Subcutaneous abdominal adipose tissue (tissue), 5 donors: Measurements from ENCODE around the gene GRID1.

Experiments used
- H3K27ac ChIP-seq: one replicate; pipeline ENCODE4 v1.7.0; 2013; ENCODE audit warnings: low read depth, mild to moderate bottlenecking, inconsistent platforms, low read length, moderate library complexity
- H3K27me3 ChIP-seq, 5 donors: one replicate each; pipeline ENCODE4 v1.7.0; 2013; ENCODE audit warnings: low read length in 5 of 5, inconsistent platforms in 1 of 5; ENCODE audit not compliant: control insufficient read depth in 5 of 5, insufficient read depth in 4 of 5
- H3K36me3 ChIP-seq, 5 donors: one replicate each; pipeline ENCODE4 v1.7.0; 2013; ENCODE audit warnings: low read length in 5 of 5; ENCODE audit not compliant: control insufficient read depth in 5 of 5, insufficient read depth in 5 of 5
- H3K4me1 ChIP-seq, 5 donors: one replicate each; pipeline ENCODE4 v1.7.0; 2013; ENCODE audit warnings: low read length in 5 of 5, mild to moderate bottlenecking in 3 of 5, moderate library complexity in 1 of 5; ENCODE audit not compliant: control insufficient read depth in 5 of 5, insufficient read depth in 5 of 5
- H3K4me3 ChIP-seq, 5 donors: one replicate each; pipeline ENCODE4 v1.7.0; 2013; ENCODE audit warnings: low read length in 5 of 5, low read depth in 1 of 5
- H3K9ac ChIP-seq, 5 donors: one replicate each; pipeline ENCODE4 v1.7.0; 2013; ENCODE audit warnings: low read length in 5 of 5, mild to moderate bottlenecking in 4 of 5, moderate library complexity in 3 of 5
- H3K9me3 ChIP-seq, 5 donors: one replicate each; pipeline ENCODE4 v1.7.0; 2013; ENCODE audit warnings: low read length in 5 of 5; ENCODE audit not compliant: control insufficient read depth in 5 of 5
- donor health status: healthy.
- donor health status: healthy.
- donor health status: healthy.
- donor health status: healthy.
- donor health status: healthy.

The GRID1 gene

DNA sequence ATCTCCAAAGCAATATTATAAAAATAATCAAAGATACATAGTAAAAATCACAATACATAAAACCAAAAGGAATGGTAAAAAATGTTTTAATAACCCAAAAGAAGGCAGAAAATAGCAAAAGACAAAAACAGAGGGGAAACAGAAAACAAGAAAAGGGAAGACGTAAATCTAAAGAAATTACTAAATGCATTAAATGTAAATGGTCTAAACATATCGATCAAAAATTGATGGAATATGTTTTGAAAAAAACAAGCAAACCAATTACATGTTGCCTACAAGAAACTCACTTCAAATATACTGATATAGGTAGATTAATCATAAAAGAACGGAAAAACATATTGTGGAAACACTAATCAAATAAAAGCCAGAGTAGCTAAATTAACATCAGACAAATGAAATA lies 369.1 kb downstream of the GRID1 start:
- Histone ChIP-seq H3K27me3 (no peaks in the 10 kb centered on the region), H3K27ac (no peak overlapping the region), H3K4me3 (no peak overlapping the region), H3K36me3 (no peaks in the 10 kb centered on the region), H3K9me3 (peaks cover 0 to 7% (median 0%) of the 10 kb centered on the region in 5 donors), H3K4me1 (no peaks in the 10 kb centered on the region), H3K9ac (no peak overlapping the region)

GRCh38 chr10:85995791-85996190 lies 370.8 kb downstream of the GRID1 start:
- Histone ChIP-seq H3K9me3 (peaks cover 0 to 7% (median 0%) of the 10 kb centered on the region in 5 donors), H3K9ac (no peak overlapping the region), H3K36me3 (no peaks in the 10 kb centered on the region), H3K27me3 (peaks cover 0 to 3% (median 0%) of the 10 kb centered on the region in 5 donors), H3K4me3 (no peak overlapping the region), H3K27ac (no peak overlapping the region), H3K4me1 (no peaks in the 10 kb centered on the region)

- Histone ChIP-seq H3K9me3 (peaks cover 0 to 7% (median 0%) of the 10 kb centered on the region in 5 donors), H3K27ac (no peak overlapping the region), H3K4me1 (no peaks in the 10 kb centered on the region), H3K9ac (no peak overlapping the region), H3K27me3 (peaks cover 0 to 3% (median 0%) of the 10 kb centered on the region in 5 donors), H3K36me3 (no peaks in the 10 kb centered on the region), H3K4me3 (no peak overlapping the region)
These were observed 372.6 kb downstream of the GRID1 start for GRCh38 chr10:85993840-85994507.

GRCh38 chr10:85993140-85993539 lies 373.5 kb downstream of the GRID1 start:
- Histone ChIP-seq H3K9me3 (peaks cover 0 to 7% (median 0%) of the 10 kb centered on the region in 5 donors), H3K4me1 (no peaks in the 10 kb centered on the region), H3K4me3 (no peak overlapping the region), H3K27ac (no peak overlapping the region), H3K9ac (no peak overlapping the region), H3K27me3 (peaks cover 0 to 3% (median 0%) of the 10 kb centered on the region in 5 donors), H3K36me3 (no peaks in the 10 kb centered on the region)

GRCh38 chr10:85992324-85992723 lies 374.3 kb downstream of the GRID1 start:
- Histone ChIP-seq H3K4me3 (no peak overlapping the region), H3K27me3 (peaks cover 0 to 3% (median 0%) of the 10 kb centered on the region in 5 donors), H3K9ac (no peak overlapping the region), H3K9me3 (peaks cover 0 to 4% (median 0%) of the 10 kb centered on the region in 5 donors), H3K36me3 (no peaks in the 10 kb centered on the region), H3K4me1 (no peaks in the 10 kb centered on the region), H3K27ac (no peak overlapping the region)

DNA sequence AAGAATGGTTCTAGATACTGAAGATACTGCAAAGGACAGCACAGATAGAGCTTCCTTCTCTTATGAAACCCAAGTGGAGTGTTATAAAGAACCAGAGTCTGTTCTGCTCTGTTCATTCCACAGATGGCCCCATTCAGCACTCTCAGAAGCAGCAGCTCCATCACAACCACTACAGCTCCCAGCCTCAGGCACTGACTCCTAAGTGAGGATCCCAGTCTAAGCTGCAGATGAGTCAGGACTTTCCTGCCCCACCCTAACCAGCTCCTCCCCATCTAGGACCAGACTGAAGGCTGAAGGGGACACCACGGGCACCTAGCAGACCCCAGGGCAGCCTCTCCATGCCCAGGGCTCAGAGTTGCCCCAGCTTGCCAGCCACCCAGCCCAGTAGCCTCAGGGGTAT lies 379.8 kb downstream of the GRID1 start:
- Histone ChIP-seq H3K9me3 (no peaks in the 10 kb centered on the region), H3K4me1 (no peaks in the 10 kb centered on the region), H3K27me3 (no peaks in the 10 kb centered on the region), H3K27ac (no peak overlapping the region), H3K4me3 (no peak overlapping the region), H3K9ac (no peak overlapping the region), H3K36me3 (no peaks in the 10 kb centered on the region)

GRCh38 chr10:85983051-85983450 lies 383.5 kb downstream of the GRID1 start:
- no peaks in the 10 kb centered on the region for H3K9me3 ChIP-seq
- no peak overlapping the region for H3K4me3 ChIP-seq

DNA sequence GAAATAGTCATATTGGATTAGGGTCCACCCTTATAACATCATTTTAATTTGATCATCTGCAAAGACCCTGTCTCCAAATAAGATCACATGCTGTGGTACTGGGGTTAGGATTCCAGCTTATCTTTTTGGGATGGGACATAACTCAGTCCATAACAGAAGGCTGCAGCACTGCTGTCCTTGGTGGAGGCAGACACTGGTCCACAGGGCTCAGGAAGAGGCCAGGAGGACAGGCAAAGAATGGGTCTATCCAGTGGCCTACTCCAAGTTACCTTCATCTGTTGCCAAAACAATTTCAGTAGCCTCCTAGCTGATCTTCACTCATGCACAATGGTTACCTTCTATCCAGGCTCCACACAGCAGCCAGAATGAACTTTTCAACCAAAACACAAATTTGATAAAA lies 387.0 kb downstream of the GRID1 start:
- no peak overlapping the region for H3K4me3 ChIP-seq
- no peaks in the 10 kb centered on the region for H3K9me3 ChIP-seq
- no peak overlapping the region for H3K9ac ChIP-seq
- H3K27ac ChIP-seq: no peak overlapping the region
- no peaks in the 10 kb centered on the region for H3K27me3 ChIP-seq
- H3K36me3 ChIP-seq: no peaks in the 10 kb centered on the region
- no peaks in the 10 kb centered on the region for H3K4me1 ChIP-seq

More at GRCh38 chr10:85983051-85983450, 383.5 kb downstream of the GRID1 start:
- Histone ChIP-seq H3K36me3 (no peaks in the 10 kb centered on the region), H3K27ac (no peak overlapping the region), H3K9ac (no peak overlapping the region), H3K27me3 (no peaks in the 10 kb centered on the region), H3K4me1 (no peaks in the 10 kb centered on the region)

GRCh38 chr10:85978566-85979358 lies 387.8 kb downstream of the GRID1 start:
- H3K9ac ChIP-seq: no peak overlapping the region

GRCh38 chr10:85977642-85978041 lies 389.0 kb downstream of the GRID1 start:
- Histone ChIP-seq H3K36me3 (no peaks in the 10 kb centered on the region), H3K27ac (no peak overlapping the region), H3K9me3 (no peaks in the 10 kb centered on the region), H3K4me1 (no peaks in the 10 kb centered on the region), H3K4me3 (no peak overlapping the region), H3K9ac (no peak overlapping the region), H3K27me3 (no peaks in the 10 kb centered on the region)

More at GRCh38 chr10:85978566-85979358, 387.8 kb downstream of the GRID1 start:
- Histone ChIP-seq H3K27me3 (no peaks in the 10 kb centered on the region), H3K4me1 (no peaks in the 10 kb centered on the region), H3K27ac (no peak overlapping the region), H3K9me3 (no peaks in the 10 kb centered on the region), H3K36me3 (no peaks in the 10 kb centered on the region), H3K4me3 (no peak overlapping the region)
